ENCODE measurements around the gene GMEB2. TPM values are rescaled to one million over a fixed set of nuclear protein-coding genes. Genes with fewer than 3 reads are reported as not detected.
"Not testable (repeated sequence)": the region's sequence is repeated elsewhere in the genome, so short reads cannot be mapped to it uniquely, and the experiment has no call there.

The GMEB2 gene
- total and polyA plus RNA-seq, 10 of the 15 experiments (the other 5 are each of a cell fraction or from before 2014, with no cell fraction given), result 0.08 to 15.1 (median 6.9) TPM

DNA sequence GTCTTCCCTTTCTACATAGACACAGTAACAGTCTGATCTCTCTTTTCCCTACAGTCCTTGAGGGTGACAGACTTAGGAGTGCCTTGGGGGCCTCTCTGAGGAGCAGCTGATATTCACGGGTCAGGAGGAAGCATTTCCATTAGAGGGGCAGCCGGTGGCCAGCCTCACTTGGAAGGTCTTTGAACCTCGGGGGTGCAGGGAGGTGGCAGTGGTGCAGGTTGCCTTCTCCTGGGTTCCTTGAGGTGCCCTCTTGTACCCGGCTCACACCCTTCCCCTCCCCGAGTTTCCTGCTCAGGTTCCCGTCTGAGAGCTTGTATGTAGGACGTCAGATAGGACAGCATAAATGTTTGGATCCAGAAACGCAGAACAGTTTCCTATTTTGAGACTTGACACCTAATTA, 33.7 kb upstream of the GMEB2 start:
- SMC1A ChIA-PET (ENCODE audit: uncharacterized antibody, unreplicated experiment), result no interaction called here
- H3K4me1 ChIP-seq (ENCODE audit: control insufficient read depth, insufficient read depth, low read length), result peaks cover 8% of the 10 kb centered on the region
- no peak overlapping the region for H2AFZ ChIP-seq (ENCODE audit: control insufficient read depth, low read depth, low read length)
- FAIRE-seq, result no peak
- BruUV-seq (replicated peaks), result no TSS peak
- no peak for ATAC-seq
- DNase-seq (ENCODE audit: low read depth, low spot score), result no peak
- H3K79me2 ChIP-seq (ENCODE audit: control insufficient read depth, insufficient read depth, low read length), result peaks cover 10% of the 10 kb centered on the region
- H3K4me2 ChIP-seq (ENCODE audit: control insufficient read depth, insufficient read depth), result no peak overlapping the region
- in situ Hi-C loops (cut with MboI), result no loop called here
- peaks cover 0 to 8% of the 10 kb centered on the region in 2 experiments; a peak in 2 of 4 replicates for H3K36me3 ChIP-seq (ENCODE audit: control insufficient read depth in 2 of 2, insufficient read depth in 2 of 2, low read length in 1 of 2)
- no peaks in the 10 kb centered on the region for H3K27me3 ChIP-seq (replicated peaks in 1 of 2; ENCODE audit: control insufficient read depth in 2 of 2, insufficient read depth in 2 of 2, low read length in 1 of 2)
- no peak for TF ChIP-seq HDGF (IDR thresholded peaks at IDR 0.05)
- no peak for TF ChIP-seq FOXM1 (IDR thresholded peaks at IDR 0.05; ENCODE audit: low read depth, low read length)
- TF ChIP-seq ZNF687 (IDR thresholded peaks at IDR 0.05), result no peak
- CTCF ChIA-PET, result no interaction called here
- no peaks in the 10 kb centered on the region for H4K20me1 ChIP-seq (ENCODE audit: control insufficient read depth, insufficient read depth)
- H3K9ac ChIP-seq (ENCODE audit: control insufficient read depth, insufficient read depth, low read length), result no peak overlapping the region
- no peak overlapping the region for H3K27ac ChIP-seq (ENCODE audit: control insufficient read depth, insufficient read depth)
- RAD21 ChIA-PET (ENCODE audit: unreplicated experiment), result no interaction called here
- WGBS (ENCODE audit: insufficient coverage, insufficient replicate concordance, low lambda C conversion rate, missing lambda C conversion rate), result 76% methylated on average over 8 of the region's 8 CpGs
- H3K4me3 ChIP-seq, result no peak overlapping the region
- POLR2A ChIA-PET, result no interaction called here
- no peaks in the 10 kb centered on the region for H3K9me3 ChIP-seq (replicated peaks; ENCODE audit: control insufficient read depth, insufficient read depth, low read length)
- intact Hi-C loops (cut with micrococcal nuclease; ENCODE audit: unreplicated experiment), result no loop called here

GRCh38 chr20:63660174-63660573, 33.3 kb upstream of the GMEB2 start:
- H3K4me3 ChIP-seq; intact Hi-C loops (cut with micrococcal nuclease; ENCODE audit: unreplicated experiment); FAIRE-seq; H3K9me3 ChIP-seq (replicated peaks; ENCODE audit: control insufficient read depth, insufficient read depth, low read length); SMC1A ChIA-PET (ENCODE audit: uncharacterized antibody, unreplicated experiment); DNase-seq (ENCODE audit: low read depth, low spot score); H3K36me3 ChIP-seq (ENCODE audit: control insufficient read depth in 2 of 2, insufficient read depth in 2 of 2, low read length in 1 of 2); H3K4me1 ChIP-seq (ENCODE audit: control insufficient read depth, insufficient read depth, low read length); H4K20me1 ChIP-seq (ENCODE audit: control insufficient read depth, insufficient read depth); RAD21 ChIA-PET (ENCODE audit: unreplicated experiment); H3K9ac ChIP-seq (ENCODE audit: control insufficient read depth, insufficient read depth, low read length); POLR2A ChIA-PET; BruUV-seq (replicated peaks); CTCF ChIA-PET; H2AFZ ChIP-seq (ENCODE audit: control insufficient read depth, low read depth, low read length); ATAC-seq; H3K4me2 ChIP-seq (ENCODE audit: control insufficient read depth, insufficient read depth); H3K27me3 ChIP-seq (replicated peaks in 1 of 2; ENCODE audit: control insufficient read depth in 2 of 2, insufficient read depth in 2 of 2, low read length in 1 of 2); H3K79me2 ChIP-seq (ENCODE audit: control insufficient read depth, insufficient read depth, low read length); in situ Hi-C loops (cut with MboI); H3K27ac ChIP-seq (ENCODE audit: control insufficient read depth, insufficient read depth): not testable (repeated sequence)
- WGBS (ENCODE audit: insufficient coverage, insufficient replicate concordance, low lambda C conversion rate, missing lambda C conversion rate), result 80% methylated on average over 10 of the region's 10 CpGs
